ENCODE data around the gene KXD1.
"Not testable (repeated sequence)": the region's sequence is repeated elsewhere in the genome, so short reads cannot be mapped to it uniquely, and the experiment has no call there.

KXD1 gene

GRCh38 chr19:18557411-18558201 lies at the start of gene KXD1:
Gene KXD1, plus strand, starts transcription at chr19:18557870. Its CDS starts 4,187 bp downstream, at chr19:18562057.
- DNase-seq = peak; percentile 98

- DNase-seq = no peak
Measured at GRCh38 chr19:18508585-18508984, 49.1 kb upstream of the KXD1 start.

GRCh38 chr19:18510216-18510615 lies 47.5 kb upstream of the KXD1 start:
- no peak for DNase-seq

GRCh38 chr19:18513868-18514267 lies 43.8 kb upstream of the KXD1 start:
- no peak for DNase-seq

- DNase-seq = no peak
Measured at GRCh38 chr19:18514800-18515682, 42.6 kb upstream of the KXD1 start.

- DNase-seq = no peak
Measured at GRCh38 chr19:18515959-18516358, 41.7 kb upstream of the KXD1 start.

GRCh38 chr19:18517606-18518005 lies 40.1 kb upstream of the KXD1 start:
- DNase-seq = no peak

- no peak for DNase-seq
Measured at GRCh38 chr19:18518639-18519038, 39.0 kb upstream of the KXD1 start.

- peak; percentile 68 for DNase-seq
Measured at GRCh38 chr19:18519962-18520847, 37.5 kb upstream of the KXD1 start.

GRCh38 chr19:18520848-18521691 lies 36.6 kb upstream of the KXD1 start:
- no peak for DNase-seq

GRCh38 chr19:18521692-18522123 lies 36.0 kb upstream of the KXD1 start, which contains the start of gene ELL:
Gene ELL, minus strand, starts transcription at chr19:18522070. Its CDS starts 15 bp downstream, at chr19:18522055.
- no peak for DNase-seq

GRCh38 chr19:18522124-18522861 lies 35.4 kb upstream of the KXD1 start:
- DNase-seq = peak; percentile 100

- DNase-seq = not testable (repeated sequence)
Measured at GRCh38 chr19:18522862-18523440, 34.7 kb upstream of the KXD1 start.

- no peak for DNase-seq
Measured at GRCh38 chr19:18523841-18524240, 33.8 kb upstream of the KXD1 start.

- DNase-seq = no peak
Measured at GRCh38 chr19:18526316-18526715, 31.4 kb upstream of the KXD1 start.

- no peak for DNase-seq
Measured at GRCh38 chr19:18529782-18530181, 27.9 kb upstream of the KXD1 start.

- no peak for DNase-seq
Measured at GRCh38 chr19:18531485-18531884, 26.2 kb upstream of the KXD1 start.

- DNase-seq = no peak
Measured at GRCh38 chr19:18532168-18532890, 25.3 kb upstream of the KXD1 start.

- DNase-seq = no peak
Measured at GRCh38 chr19:18533058-18533457, 24.6 kb upstream of the KXD1 start.

- DNase-seq = no peak
Measured at GRCh38 chr19:18536475-18536874, 21.2 kb upstream of the KXD1 start.

Data from activated naive CD4-positive, alpha-beta T cell treated with anti-CD3 and anti-CD28 coated beads, Interleukin-2, amount 50 U/mL, for 16 hours (primary cell).